Measurements from ENCODE around the gene FSD2. TPM values are rescaled to one million over a fixed set of nuclear protein-coding genes. Genes with fewer than 3 reads are reported as not detected.

FSD2 gene
- total RNA-seq, 1 experiment from 2014 or later: not detected

DNA sequence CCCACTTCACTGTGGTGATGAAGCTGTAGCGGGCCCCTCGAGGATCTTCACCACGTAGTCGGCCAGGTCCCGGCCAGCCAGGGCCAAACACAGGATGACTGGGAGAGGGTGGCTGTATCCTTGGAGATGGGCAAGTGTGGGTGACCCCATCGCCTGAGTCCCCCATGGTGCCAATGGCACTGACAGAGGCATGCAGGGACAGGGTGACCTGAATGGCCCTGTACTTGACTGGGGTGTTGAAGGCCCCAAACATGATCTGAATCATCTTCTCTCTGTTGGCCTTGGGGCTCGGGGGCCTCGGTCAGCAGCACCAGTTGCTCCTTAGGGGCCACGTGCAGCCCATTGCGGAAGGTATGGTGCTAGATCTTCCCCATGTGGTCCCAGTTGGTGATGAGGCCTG is 79.1 kb downstream of the FSD2 start:
- TF ChIP-seq, protein P1, sequence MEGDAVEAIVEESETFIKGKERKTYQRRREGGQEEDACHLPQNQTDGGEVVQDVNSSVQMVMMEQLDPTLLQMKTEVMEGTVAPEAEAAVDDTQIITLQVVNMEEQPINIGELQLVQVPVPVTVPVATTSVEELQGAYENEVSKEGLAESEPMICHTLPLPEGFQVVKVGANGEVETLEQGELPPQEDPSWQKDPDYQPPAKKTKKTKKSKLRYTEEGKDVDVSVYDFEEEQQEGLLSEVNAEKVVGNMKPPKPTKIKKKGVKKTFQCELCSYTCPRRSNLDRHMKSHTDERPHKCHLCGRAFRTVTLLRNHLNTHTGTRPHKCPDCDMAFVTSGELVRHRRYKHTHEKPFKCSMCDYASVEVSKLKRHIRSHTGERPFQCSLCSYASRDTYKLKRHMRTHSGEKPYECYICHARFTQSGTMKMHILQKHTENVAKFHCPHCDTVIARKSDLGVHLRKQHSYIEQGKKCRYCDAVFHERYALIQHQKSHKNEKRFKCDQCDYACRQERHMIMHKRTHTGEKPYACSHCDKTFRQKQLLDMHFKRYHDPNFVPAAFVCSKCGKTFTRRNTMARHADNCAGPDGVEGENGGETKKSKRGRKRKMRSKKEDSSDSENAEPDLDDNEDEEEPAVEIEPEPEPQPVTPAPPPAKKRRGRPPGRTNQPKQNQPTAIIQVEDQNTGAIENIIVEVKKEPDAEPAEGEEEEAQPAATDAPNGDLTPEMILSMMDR (conservative IDR thresholded peaks at IDR 0.05): no peak
- Histone ChIP-seq H3K79me1 (ENCODE audit: insufficient read depth, low read depth, low read length, poor library complexity, severe bottlenecking) (no peaks in the 10 kb centered on the region), H3K27me3 (ENCODE audit: insufficient read depth, low read length) (no peaks in the 10 kb centered on the region), H3T11ph (ENCODE audit: low read length) (no peak overlapping the region), H2BK20ac (ENCODE audit: low read depth, low read length, poor library complexity, severe bottlenecking) (no peak overlapping the region), H3K9ac (ENCODE audit: extremely low read depth, insufficient read length, low read length) (no peak overlapping the region), H3K56ac (ENCODE audit: insufficient read length, low read depth, low read length) (no peak overlapping the region), H3K23me2 (ENCODE audit: insufficient read length, low read depth, low read length, poor library complexity, severe bottlenecking) (no peaks in the 10 kb centered on the region), H3K14ac (ENCODE audit: insufficient read depth, low read length) (no peak overlapping the region), H3K4me1 (ENCODE audit: insufficient read depth, low read length) (no peaks in the 10 kb centered on the region), H2BK5ac (ENCODE audit: insufficient read length, low read length) (no peak overlapping the region), H3K4ac (ENCODE audit: low read depth, low read length) (no peak overlapping the region), H2BK120ac (ENCODE audit: low read depth, low read length, poor library complexity, severe bottlenecking) (no peak overlapping the region), H4K5ac (ENCODE audit: insufficient read length, low read depth, low read length) (no peak overlapping the region), H4K91ac (ENCODE audit: insufficient read length, low read depth, low read length) (no peak overlapping the region), H4K20me1 (ENCODE audit: control insufficient read depth, insufficient read depth, insufficient read length) (no peaks in the 10 kb centered on the region), H3K23ac (ENCODE audit: insufficient read length, low read depth, low read length) (no peak overlapping the region), H2BK15ac (ENCODE audit: low read depth, low read length) (no peak overlapping the region), H3K4me2 (ENCODE audit: insufficient read depth, insufficient read length, low read length) (no peak overlapping the region), H2AFZ (ENCODE audit: low read length) (no peak overlapping the region), H2BK12ac (ENCODE audit: insufficient read length, low read depth, low read length) (no peak overlapping the region), H4K8ac (replicated peaks; ENCODE audit: insufficient read length, low read depth, low read length) (no peak overlapping the region), H3K79me2 (ENCODE audit: insufficient read depth, low read length) (no peaks in the 10 kb centered on the region), H2AK5ac (ENCODE audit: insufficient read length, low read length) (no peak overlapping the region), H3K18ac (ENCODE audit: insufficient read length, low read depth, low read length) (no peak overlapping the region), H3K27ac (ENCODE audit: insufficient read length, low read depth, low read length) (no peak overlapping the region), H3K9me3 (ENCODE audit: control insufficient read depth, low read depth, low read length) (no peaks in the 10 kb centered on the region)
- Mint-ChIP-seq H3K27me3 (ENCODE audit: low read depth) (no peaks in the 10 kb centered on the region; the same call in 1 of the 2 replicates), H3K4me1 (no peaks in the 10 kb centered on the region), H3K4me3 (no peak overlapping the region), H3K9me3 (no peaks in the 10 kb centered on the region), H3K27ac (no peak overlapping the region), H3K36me3 (ENCODE audit: insufficient read depth in 1 of 3, low read depth in 3 of 3) (no peaks in the 10 kb centered on the region)
- no peak for DNase-seq
- WGBS (ENCODE audit: extremely low coverage, insufficient read length, low lambda C conversion rate): no CpG with 5 or more reads among the region's 10 CpGs
